K562 (cell line): ENCODE data around the gene PRMT3. TPM values are rescaled to one million over a fixed set of nuclear protein-coding genes. Genes with fewer than 3 reads are reported as not detected.

Experiments
- ATAC-seq: fragments of 200-7000 bp; cut with Tn5 transposase; 3 replicates; pipeline ENCODE4 v1.9.1; 2020; ENCODE audit warnings: moderate library complexity
- BruUV-seq: library from RNA; stranded (reverse); fragments of 400-500 nt; replicated peaks from 2 replicates; lab custom pipeline; 2021; lab: Mats Ljungman, UMichigan
- CTCF ChIA-PET: fragments of 300-600 bp; formaldehyde crosslinking; extraction: SDS; loops from one replicate; lab custom pipeline; 2021; ENCODE audit warnings: low intra/inter-chr PET ratio; lab: Yijun Ruan, JAX
- POLR2A ChIA-PET: fragments of 300-600, 350-650 bp; sonication (Branson Sonifier 250); formaldehyde crosslinking; extraction: SDS; loops from one replicate; lab custom pipeline; 2021; ENCODE audit warnings: antibody characterized with exemption, inconsistent platforms; lab: Yijun Ruan, JAX
- DNase-seq, 4 experiments: peaks; one replicate each; pipeline versions ENCODE4 v3.0.0 to v3.0.0-alpha.2; 2011 to 2018; ENCODE audit warnings: low spot score in 3 of 4, mixed read lengths in 3 of 4; ENCODE audit errors: extremely low read depth in 1 of 4
- FAIRE-seq: peaks from 2 replicates; lab custom pipeline; 2011; peaks lifted over from hg19 to GRCh38; lab: Jason Lieb, UNC
- H2AFZ ChIP-seq: 2 replicates; pipeline ENCODE4 v1.6.0; 2011; ENCODE audit warnings: low read depth, low read length, control low read depth, inconsistent platforms
- H3K27ac ChIP-seq: fragments of 200-600 bp; 3 replicates; pipeline ENCODE4 v1.8.0; 2011; ENCODE audit warnings: low read depth, mild to moderate bottlenecking, control low read depth, inconsistent platforms, low read length, moderate library complexity, mixed read lengths; ENCODE audit errors: extremely low read depth
- H3K27me3 ChIP-seq, 2 experiments: fragments of 300-600 bp in 1 of 2; 2 replicates in 1 of 2; 3 replicates in 1 of 2; pipeline versions ENCODE4 v1.6.0 to v1.8.0; 2011; ENCODE audit warnings: inconsistent platforms in 2 of 2, low read length in 2 of 2, mild to moderate bottlenecking in 1 of 2, mixed read lengths in 1 of 2, moderate library complexity in 1 of 2; ENCODE audit not compliant: control insufficient read depth in 2 of 2, insufficient read depth in 2 of 2
- H3K36me3 ChIP-seq: fragments of 300-600 bp; 3 replicates; pipeline ENCODE4 v1.8.0; 2011; ENCODE audit warnings: mild to moderate bottlenecking, low read length, inconsistent platforms; ENCODE audit not compliant: control insufficient read depth, insufficient read depth
- H3K4me1 ChIP-seq, 2 experiments: fragments of 200-600 bp in 1 of 2; replicated peaks in 1 of 2; 2 replicates in 1 of 2; 3 replicates in 1 of 2; pipeline versions ENCODE4 v1.5.1 to v1.8.0; 2011; ENCODE audit warnings: inconsistent platforms in 2 of 2, low read length in 2 of 2, mild to moderate bottlenecking in 1 of 2, mixed read lengths in 1 of 2, moderate library complexity in 1 of 2; ENCODE audit not compliant: control insufficient read depth in 2 of 2, insufficient read depth in 2 of 2
- H3K4me2 ChIP-seq: 2 replicates; pipeline ENCODE4 v1.6.1; 2011; ENCODE audit warnings: low read length, control low read depth, inconsistent platforms, mixed read lengths; ENCODE audit not compliant: insufficient read depth
- H3K4me3 ChIP-seq: fragments of 200-600 bp; sonication (generic), shearing (Covaris generic); 2 replicates; pipeline ENCODE4 v1.5.1; 2016; ENCODE audit warnings: control low read depth, inconsistent platforms
- H3K79me2 ChIP-seq: fragments of 200-600 bp; 3 replicates; pipeline ENCODE4 v1.8.0; 2011; ENCODE audit warnings: low read length, inconsistent platforms; ENCODE audit not compliant: control insufficient read depth, insufficient read depth
- H3K9ac ChIP-seq, 2 experiments: 2 replicates each; pipeline versions ENCODE4 v1.6.0 to v1.6.1; 2011; ENCODE audit warnings: low read depth in 2 of 2, low read length in 2 of 2, control low read depth in 1 of 2, inconsistent platforms in 1 of 2, mild to moderate bottlenecking in 1 of 2, mixed read lengths in 1 of 2; ENCODE audit not compliant: insufficient read depth in 1 of 2
- H3K9me1 ChIP-seq: one replicate; pipeline ENCODE4 v1.6.0; 2011; ENCODE audit warnings: inconsistent platforms, mild to moderate bottlenecking, low read length, moderate library complexity; ENCODE audit not compliant: control insufficient read depth, insufficient read depth
- H3K9me3 ChIP-seq: replicated peaks from 2 replicates; pipeline ENCODE4 v1.5.1; 2011; ENCODE audit warnings: low read depth, low read length, inconsistent platforms; ENCODE audit not compliant: control insufficient read depth, insufficient read depth
- H4K20me1 ChIP-seq: replicated peaks from 2 replicates; pipeline ENCODE4 v1.6.1; 2011; ENCODE audit warnings: low read length, inconsistent platforms, mixed read lengths; ENCODE audit not compliant: control insufficient read depth, insufficient read depth
- ARID3A ChIP-seq: IDR thresholded peaks from 2 replicates; pipeline ENCODE4 v1.6.1; 2012; ENCODE audit warnings: low read depth, low read length, improper control_type of control experiment, borderline replicate concordance
- CBX8 ChIP-seq: fragments of 200-600 bp; sonication (generic); IDR thresholded peaks from 2 replicates; pipeline ENCODE4 v1.6.1; 2012; ENCODE audit warnings: borderline replicate concordance, mixed run types, low read depth, mild to moderate bottlenecking, moderate library complexity, mixed read lengths, low read length, control low read depth, inconsistent platforms; ENCODE audit not compliant: poor library complexity, severe bottlenecking; ENCODE audit errors: extremely low read depth
- GATAD2B ChIP-seq: fragments of 450-650 bp; IDR thresholded peaks from 2 replicates; pipeline ENCODE4 v1.6.1; 2017; ENCODE audit warnings: mild to moderate bottlenecking, borderline replicate concordance
- PREB ChIP-seq: sonication (generic); formaldehyde crosslinking; IDR thresholded peaks from 2 replicates; pipeline ENCODE4 v1.8.1; 2023; ENCODE audit warnings: mild to moderate bottlenecking, missing genetic modification reagents
- ZSCAN29 ChIP-seq: fragments of 450-650 bp; IDR thresholded peaks from 2 replicates; pipeline ENCODE4 v1.6.1; 2017
- WGBS: fragments of 100-300 bp; shearing (Covaris generic); methylation state at CpG from one replicate; pipeline ENCODE4 v1.1.6; 2016; ENCODE audit warnings: low coverage, mixed read lengths; ENCODE audit not compliant: insufficient coverage; ENCODE audit errors: missing lambda C conversion rate; 5-methylcytosine and 5-hydroxymethylcytosine counted together
- in situ Hi-C: fragments of 300-500 bp; cut with MboI; formaldehyde crosslinking; loops from 4 replicates; pipeline ENCODE4 v1.15.0; 2018; ENCODE audit warnings: inconsistent platforms, mixed read lengths
- intact Hi-C: fragments of 100-400 bp; cut with micrococcal nuclease; formaldehyde crosslinking; loops from 2 replicates; pipeline ENCODE4 v1.14.2; 2022
- polyA plus RNA-seq, 8 experiments: library from polyadenylated mRNA; depleted of rRNA in 4 of 8; stranded (reverse) in 5 of 8; unstranded in 3 of 8; fragments of >200 nt; fragmentation: Nextera tagmentation in 2 of 8; fragmentation: Illumina TruSeq in 1 of 8; extraction: Ambion mirVana in 2 of 8; extraction: Trizol in 1 of 8; gene quantifications; 2 replicates each; pipeline versions ENCODE4 v1.2.1 to v1.2.3, GENCODE V29; 2011 to 2014; ENCODE audit warnings: inconsistent platforms in 1 of 8, missing spikeins in 1 of 8
- total RNA-seq, 7 experiments: library from RNA; depleted of rRNA in 6 of 7; stranded (reverse); fragments of >200 nt in 6 of 7; fragmentation: Illumina TruSeq in 2 of 7; extraction: Trizol in 2 of 7; gene quantifications; 2 replicates each; pipeline versions ENCODE4 v1.2.1 to v1.2.3, GENCODE V29; 2011 to 2021; ENCODE audit warnings: low replicate concordance in 1 of 7

The PRMT3 gene
- total and polyA plus RNA-seq, 9 of the 15 experiments (the other 6 are each of a cell fraction or from before 2014, with no cell fraction given), result 24.0 to 62.1 (median 44.7) TPM

- TF ChIP-seq CBX8 (no peak), ZSCAN29 (no peak), GATAD2B (peak; percentile 25; the same call in 1 of the 2 replicates), ARID3A (no peak)
Measured at GRCh38 chr11:20363500-20364340, 23.8 kb upstream of the PRMT3 start, which contains the start of gene HTATIP2 (continued).

- Histone ChIP-seq H3K9me3 (no peaks in the 10 kb centered on the region), H3K27me3 (no peaks in the 10 kb centered on the region), H3K9ac (peak overlapping the region; percentile 90 to 91; a peak in 3 of 4 replicates), H3K4me1 (peaks cover 17 to 61% of the 10 kb centered on the region in 2 experiments), H2AFZ (peak overlapping the region; percentile 87), H3K4me3 (peak overlapping the region; percentile 67), H3K79me2 (peaks cover 33% of the 10 kb centered on the region), H3K4me2 (peak overlapping the region; percentile 83), H3K36me3 (peaks cover 14% of the 10 kb centered on the region), H3K9me1 (no peaks in the 10 kb centered on the region), H4K20me1 (no peaks in the 10 kb centered on the region), H3K27ac (peak overlapping the region; percentile 91)
- ChIA-PET CTCF (no interaction called here), POLR2A (interaction anchor here (0.6 to 1.6 kb wide), 7 partner anchors 8 to 202 kb away, joined by 3 to 4 read pairs (median 3); no protein-coding TSS in a partner anchor)
- intact Hi-C loops, result loop anchor here (2.0 kb wide), 1 partner anchor 22 kb away; the partner anchor contains the start of gene PRMT3
- BruUV-seq, result TSS peak; percentile 69
- DNase-seq, result peak; percentile 39 to 51 (median 42)
- peak; percentile 62 for FAIRE-seq
- WGBS, result 4% methylated on average over 6 of the region's 6 CpGs
- peak; percentile 46 for ATAC-seq
- in situ Hi-C loops, result no loop called here
- no peak for TF ChIP-seq PREB (CRISPR knock-in tag)
Measured at GRCh38 chr11:20364341-20364792, 23.1 kb upstream of the PRMT3 start.
